Activated CD8-positive, alpha-beta memory T cell treated with anti-CD3 and anti-CD28 coated beads for 4 hours (primary cell): ENCODE results near the gene SLC2A13.
"Not testable (repeated sequence)": the region's sequence is repeated elsewhere in the genome, so short reads cannot be mapped to it uniquely, and the experiment has no call there.

ENCODE experiments used
- DNase-seq, 2 donors: peaks; one replicate each; pipeline ENCODE4 v3.0.0-alpha.2; 2020; ENCODE audit warnings: low read depth in 2 of 2

The SLC2A13 gene

GRCh38 chr12:40038619-40039018 lies 67.3 kb downstream of the SLC2A13 start:
- no peak for DNase-seq

- DNase-seq: no peak
Measured at GRCh38 chr12:40034712-40035111, 71.2 kb downstream of the SLC2A13 start.

- DNase-seq: no peak
Measured at GRCh38 chr12:40034156-40034555, 71.7 kb downstream of the SLC2A13 start.

- DNase-seq: no peak
Measured at GRCh38 chr12:40033242-40033630, 72.6 kb downstream of the SLC2A13 start.

- DNase-seq: no peak
Measured at GRCh38 chr12:40032433-40033241, 73.2 kb downstream of the SLC2A13 start.

GRCh38 chr12:40031965-40032364 lies 73.9 kb downstream of the SLC2A13 start:
- DNase-seq: no peak

- not testable (repeated sequence) for DNase-seq
Measured at GRCh38 chr12:40030970-40031369, 74.9 kb downstream of the SLC2A13 start.

GRCh38 chr12:40028296-40028695 lies 77.6 kb downstream of the SLC2A13 start:
- DNase-seq: no peak

GRCh38 chr12:40022850-40023249 lies 83.0 kb downstream of the SLC2A13 start:
- no peak for DNase-seq

- DNase-seq: no peak
Measured at GRCh38 chr12:40020261-40020691, 85.6 kb downstream of the SLC2A13 start.

GRCh38 chr12:40017488-40017887 lies 88.4 kb downstream of the SLC2A13 start:
- no peak for DNase-seq

- DNase-seq: no peak
Measured at GRCh38 chr12:40016980-40017379, 88.9 kb downstream of the SLC2A13 start.

- no peak for DNase-seq
Measured at GRCh38 chr12:40015881-40016280, 90.0 kb downstream of the SLC2A13 start.

GRCh38 chr12:40015345-40015744 lies 90.5 kb downstream of the SLC2A13 start:
- no peak for DNase-seq

GRCh38 chr12:40013847-40014246 lies 92.0 kb downstream of the SLC2A13 start:
- no peak for DNase-seq

GRCh38 chr12:40013292-40013691 lies 92.6 kb downstream of the SLC2A13 start:
- DNase-seq: no peak

GRCh38 chr12:40012711-40013110 lies 93.2 kb downstream of the SLC2A13 start:
- no peak for DNase-seq

- no peak for DNase-seq
Measured at GRCh38 chr12:40011775-40012129, 94.1 kb downstream of the SLC2A13 start.

GRCh38 chr12:40010899-40011774 lies 94.7 kb downstream of the SLC2A13 start:
- peak; percentile 20 to 38 for DNase-seq

- DNase-seq: no peak
Measured at GRCh38 chr12:40002178-40003169, 103.4 kb downstream of the SLC2A13 start.

- no peak for DNase-seq
Measured at GRCh38 chr12:40001406-40001805, 104.5 kb downstream of the SLC2A13 start.

- DNase-seq: no peak
Measured at GRCh38 chr12:40000884-40001283, 105.0 kb downstream of the SLC2A13 start.
